Measurements from ENCODE around the gene NPPC. TPM values are rescaled to one million over a fixed set of nuclear protein-coding genes. Genes with fewer than 3 reads are reported as not detected.

NPPC gene
- total and polyA plus RNA-seq, 10 of the 15 experiments (the other 5 are each of a cell fraction or from before 2014, with no cell fraction given) = 0.15 TPM; not detected in 9

GRCh38 chr2:231955758-231956472, 29.7 kb upstream of the NPPC start (continued):
- TF ChIP-seq CUX1 (IDR thresholded peaks at IDR 0.05; ENCODE audit: insufficient replicate concordance, low read depth, low read length) = no peak
- TF ChIP-seq YBX1 (IDR thresholded peaks at IDR 0.05) = no peak
- no peak for TF ChIP-seq ZZZ3 (IDR thresholded peaks at IDR 0.05; ENCODE audit: control insufficient read depth, insufficient read length, low read depth)
- no peak for TF ChIP-seq SIX5 (IDR thresholded peaks at IDR 0.05; ENCODE audit: low read depth, low read length, severe bottlenecking)
- no peak for TF ChIP-seq ETV6 (conservative IDR thresholded peaks at IDR 0.05 in 1 of 2, IDR thresholded peaks at IDR 0.05 in 1 of 2; ENCODE audit: borderline replicate concordance in 1 of 2, low read depth in 1 of 2)
- TF ChIP-seq NBN (IDR thresholded peaks at IDR 0.05) = no peak
- TF ChIP-seq WRNIP1 (IDR thresholded peaks at IDR 0.05; ENCODE audit: borderline replicate concordance, low read depth, low read length) = no peak
- no peak for TF ChIP-seq IKZF1 (conservative IDR thresholded peaks at IDR 0.05)
- TF ChIP-seq STAT1 (conservative IDR thresholded peaks at IDR 0.05) = no peak
